Activated CD4-positive, alpha-beta memory T cell treated with anti-CD3 and anti-CD28 coated beads for 36 hours (primary cell): ENCODE measurements around the gene ORMDL3. TPM values are rescaled to one million over a fixed set of nuclear protein-coding genes. Genes with fewer than 3 reads are reported as not detected.
"Not testable (repeated sequence)": the region's sequence is repeated elsewhere in the genome, so short reads cannot be mapped to it uniquely, and the experiment has no call there.

Source experiments
- CTCF ChIA-PET: fragments of 350-600 bp; sonication (Branson Sonifier 250); formaldehyde crosslinking; loops from one replicate; lab custom pipeline; 2021; ENCODE audit warnings: antibody characterized with exemption, inconsistent platforms; lab: Charles Lee
- POLR2A ChIA-PET: fragments of 350-600 bp; sonication (Branson Sonifier 250); formaldehyde crosslinking; loops from one replicate; lab custom pipeline; 2021; ENCODE audit warnings: antibody characterized with exemption; lab: Charles Lee
- DNase-seq: peaks from one replicate; pipeline ENCODE4 v3.0.0-alpha.2; 2020
- H3K27ac Mint-ChIP-seq: one replicate; pipeline ENCODE4 v1.8.0; 2021; ENCODE audit warnings: mixed read lengths
- H3K27me3 Mint-ChIP-seq: one replicate; pipeline ENCODE4 v1.8.0; 2021; ENCODE audit warnings: mixed read lengths
- H3K36me3 Mint-ChIP-seq: one replicate; pipeline ENCODE4 v1.8.0; 2021; ENCODE audit warnings: mixed read lengths
- H3K4me1 Mint-ChIP-seq: one replicate; pipeline ENCODE4 v1.8.0; 2021; ENCODE audit warnings: low read depth, mixed read lengths
- H3K4me3 Mint-ChIP-seq: one replicate; pipeline ENCODE4 v1.8.0; 2021; ENCODE audit warnings: mild to moderate bottlenecking, mixed read lengths
- H3K9me3 Mint-ChIP-seq: one replicate; pipeline ENCODE4 v1.8.0; 2021; ENCODE audit warnings: mixed read lengths
- intact Hi-C: fragments of 100-400 bp; cut with micrococcal nuclease; formaldehyde crosslinking; loops from one replicate; pipeline ENCODE4 v1.15.1; 2023
- total RNA-seq, 2 experiments: library from RNA; stranded (reverse); gene quantifications; one replicate each; pipeline ENCODE4 v1.2.3, GENCODE V29; 2021

ORMDL3 gene
- total RNA-seq, 2 experiments from 2014 or later: 53.7 to 58.3 TPM

DNA sequence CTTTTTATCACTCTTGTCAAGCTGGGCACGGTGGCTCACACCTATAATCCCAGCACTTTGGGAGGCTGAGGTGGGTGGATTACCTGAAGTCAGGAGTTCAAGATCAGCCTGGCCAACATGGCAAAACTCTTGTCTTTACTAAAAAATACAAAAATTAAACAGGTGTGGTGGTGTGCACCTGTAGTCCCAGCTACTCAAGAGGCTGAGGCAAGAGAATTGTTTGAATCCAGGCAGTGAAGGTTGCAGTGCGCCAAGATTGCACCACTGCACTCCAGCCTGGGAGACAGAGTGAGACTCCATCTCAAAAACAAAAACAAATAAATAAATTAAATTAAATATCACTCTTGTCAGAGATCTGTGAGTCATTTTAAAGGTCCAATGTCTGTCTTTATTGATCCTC lies 25.4 kb downstream of the ORMDL3 start:
- H3K4me3 Mint-ChIP-seq, H3K27me3 Mint-ChIP-seq, H3K27ac Mint-ChIP-seq, DNase-seq, POLR2A ChIA-PET, H3K9me3 Mint-ChIP-seq, intact Hi-C loops: not testable (repeated sequence)
- H3K4me1 Mint-ChIP-seq: peaks cover 18% of the 10 kb centered on the region
- CTCF ChIA-PET: interaction anchor here (1.2 kb wide), 1 partner anchor 79 kb away, joined by 3 read pairs; the partner anchor contains the start of gene PSMD3
- H3K36me3 Mint-ChIP-seq: peaks cover 12% of the 10 kb centered on the region

DNA sequence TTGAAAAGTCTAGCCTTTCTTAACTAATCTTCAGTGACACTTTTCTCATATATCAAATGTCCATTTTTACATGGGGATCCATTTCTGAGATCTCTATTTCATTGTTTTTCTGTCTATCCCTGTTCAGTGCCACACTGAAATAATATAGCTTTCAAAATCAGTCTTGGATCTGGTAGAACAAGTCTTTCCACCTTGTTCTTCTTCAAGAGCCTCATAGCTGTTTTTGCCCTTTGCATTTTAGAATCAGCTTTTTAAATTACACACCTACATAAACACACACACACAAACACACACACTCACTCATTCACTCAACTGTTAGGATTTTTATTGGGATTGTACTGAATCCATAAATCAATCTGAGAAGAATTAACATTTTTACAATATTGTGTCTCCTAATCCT lies 28.2 kb downstream of the ORMDL3 start:
- Mint-ChIP-seq H3K4me1 (peaks cover 22% of the 10 kb centered on the region), H3K36me3 (no peaks in the 10 kb centered on the region), H3K27ac (no peak overlapping the region), H3K9me3 (no peaks in the 10 kb centered on the region), H3K4me3 (no peak overlapping the region), H3K27me3 (no peaks in the 10 kb centered on the region)
- POLR2A ChIA-PET: no interaction called here
- intact Hi-C loops: no loop called here
- CTCF ChIA-PET: interaction anchor here (0.7 to 1.1 kb wide), 2 partner anchors 245 to 250 kb away, joined by 3 read pairs; no protein-coding TSS in a partner anchor
- DNase-seq: no peak

DNA sequence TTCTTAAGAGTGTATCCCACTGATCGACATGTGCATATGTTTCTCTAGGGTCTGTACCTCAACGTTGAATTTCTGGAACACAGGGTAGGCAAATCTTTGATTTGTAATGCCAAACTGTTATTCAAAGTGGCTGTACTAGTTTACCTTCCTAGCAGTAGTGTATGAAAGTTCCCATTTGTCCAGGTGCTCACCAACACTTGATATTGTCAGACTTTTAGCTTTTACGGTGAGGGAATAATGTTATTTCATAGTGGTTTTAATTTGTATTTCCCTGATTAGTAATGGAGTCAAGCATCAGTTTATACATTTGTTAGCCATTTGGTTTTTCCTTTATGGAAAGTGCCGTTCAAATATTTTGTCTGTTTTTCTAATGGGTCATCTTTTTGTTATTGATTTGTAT lies 29.3 kb downstream of the ORMDL3 start:
- DNase-seq: no peak
- H3K27me3 Mint-ChIP-seq: no peaks in the 10 kb centered on the region
- ChIA-PET POLR2A (no interaction called here), CTCF (interaction anchor here (0.6 kb wide), 1 partner anchor 14 kb away, joined by 3 read pairs; no protein-coding TSS in a partner anchor)
- H3K9me3 Mint-ChIP-seq: no peaks in the 10 kb centered on the region
- intact Hi-C loops: no loop called here
- no peaks in the 10 kb centered on the region for H3K36me3 Mint-ChIP-seq
- H3K4me3 Mint-ChIP-seq: no peak overlapping the region
- H3K4me1 Mint-ChIP-seq: peaks cover 13% of the 10 kb centered on the region
- no peak overlapping the region for H3K27ac Mint-ChIP-seq

DNA sequence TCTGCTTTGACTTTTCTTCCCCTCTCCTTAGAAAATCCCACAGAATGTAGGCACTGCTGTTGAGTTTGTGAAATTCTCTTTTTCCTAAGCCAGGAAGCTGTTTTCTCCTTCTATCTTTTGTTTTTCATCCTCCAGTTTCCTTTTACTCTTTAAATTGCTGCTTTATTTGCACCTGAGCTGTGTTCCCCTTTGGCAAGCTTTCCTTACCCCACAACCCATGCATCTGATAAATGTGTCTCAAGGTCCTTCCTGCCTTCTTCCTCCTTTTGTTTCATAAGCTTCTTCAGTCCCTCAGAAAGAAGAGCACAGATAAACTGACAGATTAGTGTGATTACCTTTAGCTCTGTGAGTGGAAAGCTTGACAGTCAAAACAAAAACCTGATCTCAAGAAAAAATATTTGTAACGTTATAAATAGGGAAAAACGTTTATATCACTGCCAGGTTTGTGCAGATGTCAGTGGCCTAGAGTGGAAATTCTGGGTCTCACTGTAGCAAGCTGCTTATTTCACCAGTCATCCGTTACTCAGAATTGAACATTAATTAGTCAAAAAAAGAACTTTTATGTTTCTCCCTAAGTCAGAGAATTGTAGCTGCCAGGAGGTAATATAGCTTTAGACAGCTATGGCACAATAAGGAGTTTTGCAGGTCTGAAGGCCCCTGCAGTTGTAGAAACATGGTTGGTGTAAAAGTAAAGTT lies 32.6 kb downstream of the ORMDL3 start:
- no peak for DNase-seq
- POLR2A ChIA-PET: interaction anchor here (0.5 to 1.3 kb wide), 5 partner anchors 20 to 667 kb away, joined by 3 to 4 read pairs (median 3); no protein-coding TSS in a partner anchor

DNA sequence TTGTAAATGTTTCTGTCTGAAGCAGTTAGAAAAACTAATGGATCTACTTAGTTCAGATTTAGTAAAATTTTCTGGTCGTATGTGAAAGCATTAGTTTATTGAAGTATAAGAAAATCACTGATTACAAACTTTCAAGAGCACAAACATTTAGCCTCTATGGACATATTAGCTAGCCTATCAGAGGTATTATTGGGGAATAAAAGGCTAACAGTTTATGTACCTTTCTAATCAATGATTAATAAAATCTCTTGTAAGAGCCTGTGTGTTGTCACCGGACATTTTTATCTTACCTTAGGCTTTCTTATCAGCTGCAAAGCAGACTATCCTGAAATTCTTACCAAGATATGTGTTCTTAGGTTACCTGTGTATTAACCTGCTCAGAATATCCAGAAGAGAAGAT lies 38.2 kb downstream of the ORMDL3 start:
- Mint-ChIP-seq H3K27me3 (peaks cover 3% of the 10 kb centered on the region), H3K27ac (no peak overlapping the region), H3K9me3 (no peaks in the 10 kb centered on the region), H3K4me1 (no peaks in the 10 kb centered on the region), H3K36me3 (no peaks in the 10 kb centered on the region), H3K4me3 (no peak overlapping the region)
- intact Hi-C loops: no loop called here
- ChIA-PET POLR2A (no interaction called here), CTCF (interaction anchor here (0.7 to 1.7 kb wide), 3 partner anchors 16 to 72 kb away, joined by 3 to 8 read pairs (median 4); no protein-coding TSS in a partner anchor)
- DNase-seq: no peak

More for the DNA sequence above, 32.6 kb downstream of the ORMDL3 start:
- CTCF ChIA-PET: interaction anchor here (0.8 to 1.2 kb wide), 6 partner anchors 10 to 218 kb away, joined by 3 to 5 read pairs (median 4); partner anchors contain the start of gene PSMD3
- Mint-ChIP-seq H3K27me3 (peaks cover 2% of the 10 kb centered on the region), H3K4me1 (peaks cover 10% of the 10 kb centered on the region), H3K27ac (peak overlapping the region; percentile 83), H3K36me3 (no peaks in the 10 kb centered on the region), H3K9me3 (no peaks in the 10 kb centered on the region), H3K4me3 (no peak overlapping the region)
- intact Hi-C loops: no loop called here

DNA sequence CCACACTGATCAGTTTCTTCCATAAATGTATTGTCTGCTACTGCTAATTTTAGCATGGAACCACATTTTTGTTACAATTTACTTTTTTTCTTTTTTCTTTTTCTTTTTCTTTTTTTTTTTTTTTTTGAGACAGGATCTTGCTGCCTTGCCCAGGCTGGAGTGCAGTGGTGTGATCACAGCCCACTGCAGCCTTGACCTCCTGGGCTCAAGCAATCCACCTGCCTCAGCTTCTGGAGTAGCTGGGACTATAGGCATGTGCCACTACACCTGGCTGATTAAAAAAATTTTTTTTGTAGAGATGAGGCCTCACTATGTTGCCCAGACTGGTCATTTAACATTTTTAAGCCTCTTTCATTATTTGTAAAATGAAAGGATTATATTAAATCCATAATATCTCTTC lies 40.3 kb downstream of the ORMDL3 start:
- H3K36me3 Mint-ChIP-seq: no peaks in the 10 kb centered on the region
- intact Hi-C loops: no loop called here
- CTCF ChIA-PET: interaction anchor here (0.7 kb wide), 1 partner anchor 222 kb away, joined by 4 read pairs; the partner anchor contains the start of gene TCAP

DNA sequence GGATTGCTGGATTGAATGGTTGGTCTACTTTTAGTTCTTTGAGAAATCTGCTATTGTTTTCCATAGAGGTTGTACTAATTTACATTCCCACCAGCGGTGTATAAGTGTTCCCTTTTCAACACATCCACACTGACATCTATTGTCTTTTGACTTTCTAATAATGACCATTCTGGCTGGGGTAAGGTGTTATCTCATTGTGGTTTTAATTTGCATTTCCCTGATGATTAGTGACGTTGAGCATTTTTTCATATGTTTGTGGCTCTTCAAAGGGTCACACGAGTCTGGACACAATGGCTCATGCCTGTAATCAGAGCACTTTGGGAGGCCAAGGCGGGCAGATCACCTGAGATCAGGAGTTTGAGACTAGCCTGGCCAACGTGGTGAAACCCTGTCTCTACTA lies 41.3 kb downstream of the ORMDL3 start:
- POLR2A ChIA-PET: not testable (repeated sequence)

More for the DNA sequence above, 40.3 kb downstream of the ORMDL3 start:
- H3K4me1 Mint-ChIP-seq: no peaks in the 10 kb centered on the region
- no peak for DNase-seq
- H3K27ac Mint-ChIP-seq: no peak overlapping the region
- H3K27me3 Mint-ChIP-seq: peaks cover 3% of the 10 kb centered on the region
- no peak overlapping the region for H3K4me3 Mint-ChIP-seq
- H3K9me3 Mint-ChIP-seq: no peaks in the 10 kb centered on the region
- POLR2A ChIA-PET: no interaction called here

DNA sequence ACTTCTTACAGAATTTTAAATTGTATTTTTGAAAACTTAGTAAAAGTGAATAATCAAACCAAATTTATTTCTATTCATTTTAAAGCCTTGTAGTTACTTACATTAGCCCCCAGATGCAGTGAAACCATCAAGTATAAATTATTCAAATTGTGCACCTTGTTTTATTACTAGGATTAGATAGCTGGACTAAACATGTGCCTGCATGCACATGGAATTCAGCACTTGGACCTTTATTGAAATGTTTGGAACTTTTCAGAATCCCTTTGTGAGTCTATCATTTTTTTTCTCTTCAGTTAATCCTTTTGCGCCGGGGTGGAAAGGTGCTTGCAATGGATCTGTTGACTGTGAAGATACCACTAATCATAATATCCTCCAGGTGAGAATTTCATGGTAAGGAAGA lies 54.6 kb downstream of the ORMDL3 start:
- ChIA-PET CTCF (interaction anchor here (0.6 to 3.1 kb wide), 19 partner anchors 10 to 251 kb away, joined by 3 to 41 read pairs (median 4); partner anchors contain the start of gene PSMD3), POLR2A (no interaction called here)
- H3K4me3 Mint-ChIP-seq: no peak overlapping the region
- peaks cover 16% of the 10 kb centered on the region for H3K4me1 Mint-ChIP-seq
- no peaks in the 10 kb centered on the region for H3K9me3 Mint-ChIP-seq
- no peaks in the 10 kb centered on the region for H3K27me3 Mint-ChIP-seq
- DNase-seq: no peak
- peak overlapping the region; percentile 49 for H3K27ac Mint-ChIP-seq
- intact Hi-C loops: loop anchor here (1.0 kb wide), 1 partner anchor 108 kb away; the partner anchor contains the start of gene PSMD3
- no peaks in the 10 kb centered on the region for H3K36me3 Mint-ChIP-seq

More for the DNA sequence above, 41.3 kb downstream of the ORMDL3 start:
- H3K27me3 Mint-ChIP-seq, H3K4me1 Mint-ChIP-seq, H3K9me3 Mint-ChIP-seq, intact Hi-C loops, H3K27ac Mint-ChIP-seq, H3K36me3 Mint-ChIP-seq, H3K4me3 Mint-ChIP-seq, CTCF ChIA-PET, DNase-seq: not testable (repeated sequence)

DNA sequence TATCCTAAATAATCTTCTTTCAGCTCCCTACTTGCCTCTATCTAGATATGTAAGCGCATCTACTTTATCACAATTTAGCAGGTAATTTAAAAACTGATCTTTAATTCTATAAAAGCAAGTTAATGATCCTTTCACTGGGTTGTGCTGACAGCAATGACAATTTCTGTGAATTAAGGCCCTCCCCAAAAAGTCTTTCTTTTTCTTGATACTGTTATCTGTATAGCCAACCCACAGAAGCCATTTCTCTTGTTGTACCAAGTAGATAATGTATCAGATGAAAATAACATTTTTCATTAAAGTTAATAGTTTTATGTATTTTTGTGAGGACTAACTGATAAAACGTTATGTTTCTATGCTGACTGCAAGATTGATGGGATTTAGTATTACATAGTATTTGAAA lies 55.6 kb downstream of the ORMDL3 start:
- peaks cover 24% of the 10 kb centered on the region for H3K4me1 Mint-ChIP-seq
- intact Hi-C loops: loop anchor here (1.0 kb wide), 1 partner anchor 108 kb away; the partner anchor contains the start of gene PSMD3
- no peaks in the 10 kb centered on the region for H3K36me3 Mint-ChIP-seq
- no peak for DNase-seq
- no peaks in the 10 kb centered on the region for H3K9me3 Mint-ChIP-seq
- H3K27me3 Mint-ChIP-seq: no peaks in the 10 kb centered on the region
- H3K27ac Mint-ChIP-seq: no peak overlapping the region
- CTCF ChIA-PET: interaction anchor here (1.4 to 3.1 kb wide), 5 partner anchors 86 to 250 kb away, joined by 5 to 41 read pairs (median 8); partner anchors contain the start of gene PSMD3
- POLR2A ChIA-PET: no interaction called here
- no peak overlapping the region for H3K4me3 Mint-ChIP-seq

Other genes with a start within 250 kb of the ORMDL3 start
- gene PGAP3, start 239.5 kb downstream of the ORMDL3 start, total RNA-seq: 1 to 10 TPM; 8.3 to 8.6 TPM
- gene ERBB2, start 227.5 kb downstream of the ORMDL3 start, total RNA-seq: 1 to 10 TPM; 5.9 to 6.3 TPM
- gene MIEN1, start 197.1 kb downstream of the ORMDL3 start, total RNA-seq: 10 to 100 TPM; 41.0 to 43.8 TPM
- 1 to 10 TPM in 1 of 2 experiments, under 1 TPM in 1; 0.34 to 1.2 TPM for gene GRB7, start 189.7 kb downstream of the ORMDL3 start, total RNA-seq
- 10 to 100 TPM; 51.2 to 52.0 TPM for gene IKZF3, start 63.3 kb downstream of the ORMDL3 start, total RNA-seq
- 1 to 10 TPM in 1 of 2 experiments, under 1 TPM in 1; 0.61 to 1.0 TPM for gene ZPBP2, start 59.4 kb downstream of the ORMDL3 start, total RNA-seq
- gene GSDMB, start 9.0 kb downstream of the ORMDL3 start, total RNA-seq: 10 to 100 TPM; 26.4 to 30.2 TPM
- not detected for gene LRRC3C, start 131 bp upstream of the ORMDL3 start, total RNA-seq
- gene GSDMA, start 35.4 kb upstream of the ORMDL3 start, total RNA-seq: under 1 TPM; 0.64 to 0.87 TPM
- 100 to 1,000 TPM; 120 to 124 TPM for gene PSMD3, start 53.2 kb upstream of the ORMDL3 start, total RNA-seq
- not detected for gene CSF3, start 87.8 kb upstream of the ORMDL3 start, total RNA-seq
- 10 to 100 TPM; 89.2 to 99.9 TPM for gene MED24, start 126.8 kb upstream of the ORMDL3 start, total RNA-seq
- 10 to 100 TPM; 12.5 to 13.4 TPM for gene THRA, start 135.4 kb upstream of the ORMDL3 start, total RNA-seq
- 1 to 10 TPM; 6.7 to 7.3 TPM for gene NR1D1, start 173.0 kb upstream of the ORMDL3 start, total RNA-seq
- 10 to 100 TPM; 77.9 to 80.6 TPM for gene MSL1, start 194.4 kb upstream of the ORMDL3 start, total RNA-seq
- gene CASC3, start 212.9 kb upstream of the ORMDL3 start, total RNA-seq: 100 to 1,000 TPM in 1 of 2 experiments, 10 to 100 TPM in 1; 96.1 to 102 TPM
- 1 to 10 TPM; 4.9 to 6.1 TPM for gene RAPGEFL1, start 249.9 kb upstream of the ORMDL3 start, total RNA-seq